ENCODE measurements around the gene CYP1B1.

DNA sequence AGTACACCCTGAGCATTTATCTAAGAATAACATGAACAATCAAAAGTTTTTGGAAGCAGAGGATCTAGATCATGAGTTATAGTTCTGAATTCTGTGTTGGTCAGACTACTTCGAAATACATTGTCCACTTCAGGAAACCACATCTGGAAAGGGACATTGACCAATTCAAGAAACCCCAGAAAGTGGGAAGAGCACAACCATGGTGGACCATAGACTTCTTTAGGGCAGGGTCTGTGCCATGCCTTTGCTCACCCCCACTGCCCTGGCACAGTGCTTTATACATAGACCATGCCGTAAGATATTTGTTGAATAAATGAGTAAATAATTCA, 44.3 kb upstream of the CYP1B1 start:
- TF ChIP-seq, protein P1, sequence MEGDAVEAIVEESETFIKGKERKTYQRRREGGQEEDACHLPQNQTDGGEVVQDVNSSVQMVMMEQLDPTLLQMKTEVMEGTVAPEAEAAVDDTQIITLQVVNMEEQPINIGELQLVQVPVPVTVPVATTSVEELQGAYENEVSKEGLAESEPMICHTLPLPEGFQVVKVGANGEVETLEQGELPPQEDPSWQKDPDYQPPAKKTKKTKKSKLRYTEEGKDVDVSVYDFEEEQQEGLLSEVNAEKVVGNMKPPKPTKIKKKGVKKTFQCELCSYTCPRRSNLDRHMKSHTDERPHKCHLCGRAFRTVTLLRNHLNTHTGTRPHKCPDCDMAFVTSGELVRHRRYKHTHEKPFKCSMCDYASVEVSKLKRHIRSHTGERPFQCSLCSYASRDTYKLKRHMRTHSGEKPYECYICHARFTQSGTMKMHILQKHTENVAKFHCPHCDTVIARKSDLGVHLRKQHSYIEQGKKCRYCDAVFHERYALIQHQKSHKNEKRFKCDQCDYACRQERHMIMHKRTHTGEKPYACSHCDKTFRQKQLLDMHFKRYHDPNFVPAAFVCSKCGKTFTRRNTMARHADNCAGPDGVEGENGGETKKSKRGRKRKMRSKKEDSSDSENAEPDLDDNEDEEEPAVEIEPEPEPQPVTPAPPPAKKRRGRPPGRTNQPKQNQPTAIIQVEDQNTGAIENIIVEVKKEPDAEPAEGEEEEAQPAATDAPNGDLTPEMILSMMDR (conservative IDR thresholded peaks at IDR 0.05 in 1 of 2, IDR thresholded peaks at IDR 0.05 in 1 of 2; ENCODE audit: extremely low read depth in 1 of 2, insufficient read depth in 1 of 2, low read depth in 1 of 2, low read length in 2 of 2): no peak
- TF ChIP-seq EZH2 (IDR thresholded peaks at IDR 0.05; ENCODE audit: borderline replicate concordance, low read length): no peak

Measured in mammary epithelial cell (primary cell).